HEK293 (cell line): ENCODE results near the gene GSK3B.

Experiments used
- ZNF670 ChIP-seq: fragments of 450-650 bp; formaldehyde crosslinking; IDR thresholded peaks from 2 replicates; pipeline ENCODE4 v1.5.1; 2016; ENCODE audit warnings: missing biosample characterization, missing genetic modification characterization, low read depth
- TF ChIP-seq, protein P1 (sequence below): fragments of 450-650 bp; formaldehyde crosslinking; IDR thresholded peaks from 2 replicates; pipeline ENCODE4 v1.5.1; 2016; ENCODE audit warnings: missing biosample characterization, missing genetic modification characterization, low read depth

DNA sequence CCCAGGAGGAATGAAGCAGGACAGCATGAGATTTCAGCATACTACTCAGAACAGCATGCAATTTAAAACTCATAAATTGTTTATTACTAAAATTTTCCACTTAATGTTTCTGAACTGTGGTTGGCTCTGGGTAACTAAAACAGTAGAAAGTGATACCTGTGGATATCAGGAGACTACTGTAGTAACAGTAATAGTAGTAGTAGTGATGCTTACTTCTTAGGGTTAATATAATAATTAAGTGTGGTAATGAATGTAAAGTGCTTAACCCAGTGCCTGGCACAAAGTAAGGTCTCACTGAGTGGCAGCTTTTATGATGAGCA lies 195.1 kb downstream of the GSK3B start:
- TF ChIP-seq, protein P1, sequence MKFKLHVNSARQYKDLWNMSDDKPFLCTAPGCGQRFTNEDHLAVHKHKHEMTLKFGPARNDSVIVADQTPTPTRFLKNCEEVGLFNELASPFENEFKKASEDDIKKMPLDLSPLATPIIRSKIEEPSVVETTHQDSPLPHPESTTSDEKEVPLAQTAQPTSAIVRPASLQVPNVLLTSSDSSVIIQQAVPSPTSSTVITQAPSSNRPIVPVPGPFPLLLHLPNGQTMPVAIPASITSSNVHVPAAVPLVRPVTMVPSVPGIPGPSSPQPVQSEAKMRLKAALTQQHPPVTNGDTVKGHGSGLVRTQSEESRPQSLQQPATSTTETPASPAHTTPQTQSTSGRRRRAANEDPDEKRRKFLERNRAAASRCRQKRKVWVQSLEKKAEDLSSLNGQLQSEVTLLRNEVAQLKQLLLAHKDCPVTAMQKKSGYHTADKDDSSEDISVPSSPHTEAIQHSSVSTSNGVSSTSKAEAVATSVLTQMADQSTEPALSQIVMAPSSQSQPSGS, result no peak
- TF ChIP-seq ZNF670, result no peak
